Esophagus (tissue), 2 donors: ENCODE data around the gene CISD3. TPM values are rescaled to one million over a fixed set of nuclear protein-coding genes. Genes with fewer than 3 reads are reported as not detected.

Experiments
- H3K27ac ChIP-seq, 2 donors: one replicate each; pipeline ENCODE4 v1.5.1; 2013; ENCODE audit warnings: low read depth in 2 of 2, mild to moderate bottlenecking in 2 of 2, inconsistent platforms in 1 of 2, low read length in 1 of 2, moderate library complexity in 1 of 2
- H3K27me3 ChIP-seq, 2 donors: one replicate each; pipeline ENCODE4 v1.6.1; 2013; ENCODE audit warnings: low read length in 2 of 2, control low read depth in 1 of 2, mild to moderate bottlenecking in 1 of 2; ENCODE audit not compliant: insufficient read depth in 2 of 2, control insufficient read depth in 1 of 2
- H3K36me3 ChIP-seq, 2 donors: one replicate each; pipeline ENCODE4 v1.6.1; 2013; ENCODE audit warnings: low read length in 1 of 2; ENCODE audit not compliant: control insufficient read depth in 2 of 2, insufficient read depth in 2 of 2
- H3K4me1 ChIP-seq, 2 donors: one replicate each; pipeline ENCODE4 v1.6.1; 2013; ENCODE audit warnings: low read length in 1 of 2; ENCODE audit not compliant: control insufficient read depth in 2 of 2, insufficient read depth in 2 of 2
- H3K4me3 ChIP-seq, 2 donors: one replicate each; pipeline ENCODE4 v1.5.1; 2013; ENCODE audit warnings: low read length in 2 of 2, mild to moderate bottlenecking in 2 of 2, low read depth in 1 of 2, moderate library complexity in 1 of 2
- H3K9me3 ChIP-seq, 2 donors: one replicate each; pipeline ENCODE4 v1.6.1; 2013; ENCODE audit warnings: mild to moderate bottlenecking in 2 of 2, low read depth in 1 of 2, low read length in 1 of 2, moderate library complexity in 1 of 2; ENCODE audit not compliant: control insufficient read depth in 2 of 2, insufficient read depth in 1 of 2
- WGBS, 2 donors: extraction: QIAGEN DNeasy Blood & Tissue Kit; methylation state at CpG; one replicate each; pipeline ENCODE4 v1.1.7; 2013; 5-methylcytosine and 5-hydroxymethylcytosine counted together
- polyA plus RNA-seq, 2 donors: library from polyadenylated mRNA; stranded (reverse); fragments of 200-250 nt; gene quantifications; one replicate each; pipeline ENCODE4 v1.2.3, GENCODE V29; 2013
- donor health status: healthy with polysubstance abuse.
- donor health status: Bipolar disorder and iron deficiency.

CISD3 gene
- polyA plus RNA-seq, 2 donors: 14.5 to 28.5 TPM

DNA sequence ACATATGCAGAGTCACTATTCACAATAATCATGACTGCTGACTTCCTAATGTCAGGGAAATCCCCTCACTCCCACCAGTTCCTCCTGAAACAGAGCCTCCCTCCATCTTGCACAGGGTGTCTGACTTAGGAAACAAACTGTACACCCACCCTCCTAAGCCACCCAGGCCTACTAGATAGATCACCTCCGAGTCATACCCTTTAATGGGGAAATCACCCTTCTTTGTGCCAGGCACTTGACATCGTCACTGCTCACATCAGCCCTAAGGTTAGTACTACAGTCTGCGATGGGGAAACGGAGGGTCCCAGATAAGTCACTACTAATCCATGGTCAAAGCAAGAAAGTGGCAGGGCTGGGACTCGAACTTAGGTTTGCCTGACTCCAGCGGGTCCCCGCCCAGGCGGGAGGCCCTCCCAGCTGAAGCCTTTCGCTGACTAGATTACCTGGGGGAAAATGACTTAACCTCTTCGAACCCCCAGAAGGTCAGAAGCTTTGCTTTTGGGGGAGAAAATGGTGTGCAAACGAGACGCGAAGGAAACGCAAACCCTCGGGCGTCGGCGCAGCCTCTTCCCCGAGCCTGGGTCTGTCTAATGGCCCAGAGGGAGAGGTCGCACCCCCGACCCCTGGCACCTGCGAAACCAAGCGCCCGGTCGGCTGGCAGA, 28.5 kb upstream of the CISD3 start:
- no peaks in the 10 kb centered on the region for H3K36me3 ChIP-seq
- peak overlapping the region; percentile 60 to 92 for H3K4me3 ChIP-seq
- no peaks in the 10 kb centered on the region for H3K9me3 ChIP-seq
- no peaks in the 10 kb centered on the region for H3K27me3 ChIP-seq
- H3K4me1 ChIP-seq: peaks cover under 1 to 4% of the 10 kb centered on the region in 2 donors
- H3K27ac ChIP-seq: peak overlapping the region; percentile 97 to 99
- WGBS, 2 donors: 1 to 2% methylated on average over 25 of the region's 25 CpGs

- Histone ChIP-seq H3K36me3 (peaks cover 0 to 2% of the 10 kb centered on the region in 2 donors), H3K27ac (peak overlapping the region; percentile 97 to 99), H3K4me3 (peak overlapping the region; percentile 60 to 92), H3K9me3 (no peaks in the 10 kb centered on the region), H3K4me1 (peaks cover 5 to 10% of the 10 kb centered on the region in 2 donors), H3K27me3 (no peaks in the 10 kb centered on the region)
- WGBS, 2 donors: 0% methylated on average over 65 to 81 of the region's 81 CpGs
These were observed 27.8 kb upstream of the CISD3 start for GRCh38 chr17:38702166-38702915.

DNA sequence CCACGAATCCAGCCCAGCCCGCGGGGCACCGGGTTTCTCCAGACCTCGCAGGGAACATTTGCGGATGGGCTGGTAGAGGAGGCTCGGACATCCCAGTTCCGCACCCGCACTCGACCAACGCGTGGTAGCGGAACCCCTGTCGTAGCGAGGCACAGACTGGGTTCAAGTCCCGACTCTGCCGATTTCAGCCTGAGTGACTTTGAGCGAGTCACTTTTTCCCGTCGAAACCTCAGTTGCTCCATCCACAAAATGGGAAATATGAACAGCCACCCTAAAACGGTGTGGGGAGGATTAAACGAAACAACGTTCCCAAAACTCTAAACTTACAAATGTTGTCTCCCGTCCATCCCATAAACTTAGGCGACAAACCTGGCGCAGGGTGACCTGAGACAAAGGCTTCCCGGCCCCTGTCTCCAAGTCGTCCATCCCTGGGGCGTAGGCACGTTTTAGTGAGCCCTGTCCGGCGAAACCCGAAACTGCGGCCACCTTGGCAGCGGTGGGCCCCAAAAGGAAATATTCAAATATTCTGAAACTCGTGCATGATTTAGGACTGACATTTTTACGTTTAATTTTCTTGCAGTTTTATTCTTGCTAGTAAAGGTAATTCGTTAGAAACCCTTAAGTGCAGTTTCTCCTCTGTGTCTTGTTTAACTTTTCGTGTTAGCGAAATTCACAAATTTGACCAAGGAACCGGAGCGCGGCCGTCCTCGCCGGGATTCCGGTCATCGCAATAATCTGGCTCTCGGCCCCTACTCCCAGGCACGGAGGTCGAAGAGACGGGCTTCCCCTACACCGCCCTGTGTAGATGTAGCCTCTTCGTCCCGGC, 27.0 kb upstream of the CISD3 start:
- H3K27ac ChIP-seq: peak overlapping the region; percentile 97 to 99
- 1% methylated on average over 55 of the region's 55 CpGs for WGBS, 2 donors
- no peaks in the 10 kb centered on the region for H3K27me3 ChIP-seq
- peak overlapping the region; percentile 76 to 92 for H3K4me3 ChIP-seq
- H3K4me1 ChIP-seq: peaks cover 8 to 11% of the 10 kb centered on the region in 2 donors
- H3K36me3 ChIP-seq: peaks cover 0 to 7% of the 10 kb centered on the region in 2 donors
- no peaks in the 10 kb centered on the region for H3K9me3 ChIP-seq

DNA sequence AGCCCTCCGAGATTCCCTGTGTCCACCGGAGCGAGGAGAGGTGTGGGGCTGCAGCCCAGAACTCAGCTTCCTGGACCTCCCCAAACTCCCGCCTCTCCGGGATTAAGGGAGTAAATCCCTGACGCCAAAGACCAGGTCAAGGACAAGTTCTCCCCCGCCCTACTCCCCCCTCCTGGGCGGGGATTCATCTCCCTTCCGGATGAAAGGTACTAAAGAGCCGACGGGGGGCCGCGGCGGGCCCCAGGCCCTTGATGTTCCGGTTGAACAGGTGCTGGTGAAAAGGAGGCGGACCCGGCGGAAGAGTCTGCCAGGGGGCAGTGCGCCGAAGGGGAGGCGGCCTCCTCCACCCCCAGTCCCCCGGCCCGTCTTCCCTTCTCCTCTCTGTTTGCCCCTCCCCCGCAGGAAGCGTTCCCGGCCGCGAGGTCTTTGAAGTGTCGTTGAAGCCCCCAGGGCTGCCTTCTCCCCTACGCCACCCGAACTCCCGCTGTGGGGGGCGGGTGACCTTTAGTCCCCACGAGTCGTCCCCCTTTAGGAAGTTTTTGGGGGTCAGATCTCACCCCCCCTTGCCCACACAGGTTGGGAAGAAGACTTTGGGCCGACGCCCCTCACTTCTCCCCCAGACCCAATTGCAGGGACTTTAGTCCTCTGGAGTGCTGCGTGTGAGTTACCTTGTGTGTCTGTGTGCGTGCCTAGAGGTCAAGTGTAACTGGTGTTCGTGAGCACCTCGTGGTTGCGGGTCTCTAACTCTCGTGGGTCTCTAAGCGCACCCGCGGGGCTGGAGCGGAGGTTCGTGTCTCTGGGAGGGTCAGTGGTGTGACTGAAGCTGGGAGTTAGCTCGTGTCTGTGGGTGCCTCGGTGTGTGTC, 26.2 kb upstream of the CISD3 start:
- peak overlapping the region; percentile 76 to 92 for H3K4me3 ChIP-seq
- H3K9me3 ChIP-seq: no peaks in the 10 kb centered on the region
- no peaks in the 10 kb centered on the region for H3K27me3 ChIP-seq
- peak overlapping the region; percentile 97 to 99 for H3K27ac ChIP-seq
- H3K4me1 ChIP-seq: peaks cover 9 to 11% of the 10 kb centered on the region in 2 donors
- peaks cover 0 to 10% of the 10 kb centered on the region in 2 donors for H3K36me3 ChIP-seq
- WGBS, 2 donors: 0 to 1% methylated on average over 45 to 50 of the region's 50 CpGs

- H3K9me3 ChIP-seq: no peaks in the 10 kb centered on the region
- H3K36me3 ChIP-seq: peaks cover 3 to 17% of the 10 kb centered on the region in 2 donors
- no peaks in the 10 kb centered on the region for H3K27me3 ChIP-seq
- WGBS, 2 donors: 0 to 1% methylated on average over 50 to 100 of the region's 100 CpGs
- H3K4me1 ChIP-seq: peaks cover 10 to 11% of the 10 kb centered on the region in 2 donors
- peak within 1 kb of the TSS; percentile 97 to 99 for H3K27ac ChIP-seq
- peak within 1 kb of the TSS; percentile 76 to 92 for H3K4me3 ChIP-seq
These were observed 25.3 kb upstream of the CISD3 start, which contains the start of gene MLLT6 for GRCh38 chr17:38704606-38705522. MLLT6 (plus strand) TSS chr17:38705273; CDS start chr17:38705633, 360 bp downstream.

DNA sequence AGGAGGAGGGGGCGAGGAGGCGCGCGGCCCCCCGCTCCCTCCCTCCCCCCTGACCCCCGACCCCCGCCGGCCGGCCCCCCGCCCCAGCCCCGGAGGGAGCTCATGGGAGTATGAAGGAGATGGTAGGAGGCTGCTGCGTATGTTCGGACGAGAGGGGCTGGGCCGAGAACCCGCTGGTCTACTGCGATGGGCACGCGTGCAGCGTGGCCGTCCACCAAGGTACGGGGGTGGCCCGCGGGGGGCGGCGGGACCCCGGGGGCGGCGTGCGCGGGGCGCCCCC, 24.7 kb upstream of the CISD3 start:
- Histone ChIP-seq H3K27ac (peak overlapping the region; percentile 97 to 99), H3K4me3 (peak overlapping the region; percentile 71 to 92), H3K4me1 (peaks cover 10 to 11% of the 10 kb centered on the region in 2 donors), H3K27me3 (no peaks in the 10 kb centered on the region), H3K9me3 (no peaks in the 10 kb centered on the region), H3K36me3 (peaks cover 3 to 17% of the 10 kb centered on the region in 2 donors)
- WGBS, 2 donors: 0 to 1% methylated on average over 15 to 26 of the region's 32 CpGs

DNA sequence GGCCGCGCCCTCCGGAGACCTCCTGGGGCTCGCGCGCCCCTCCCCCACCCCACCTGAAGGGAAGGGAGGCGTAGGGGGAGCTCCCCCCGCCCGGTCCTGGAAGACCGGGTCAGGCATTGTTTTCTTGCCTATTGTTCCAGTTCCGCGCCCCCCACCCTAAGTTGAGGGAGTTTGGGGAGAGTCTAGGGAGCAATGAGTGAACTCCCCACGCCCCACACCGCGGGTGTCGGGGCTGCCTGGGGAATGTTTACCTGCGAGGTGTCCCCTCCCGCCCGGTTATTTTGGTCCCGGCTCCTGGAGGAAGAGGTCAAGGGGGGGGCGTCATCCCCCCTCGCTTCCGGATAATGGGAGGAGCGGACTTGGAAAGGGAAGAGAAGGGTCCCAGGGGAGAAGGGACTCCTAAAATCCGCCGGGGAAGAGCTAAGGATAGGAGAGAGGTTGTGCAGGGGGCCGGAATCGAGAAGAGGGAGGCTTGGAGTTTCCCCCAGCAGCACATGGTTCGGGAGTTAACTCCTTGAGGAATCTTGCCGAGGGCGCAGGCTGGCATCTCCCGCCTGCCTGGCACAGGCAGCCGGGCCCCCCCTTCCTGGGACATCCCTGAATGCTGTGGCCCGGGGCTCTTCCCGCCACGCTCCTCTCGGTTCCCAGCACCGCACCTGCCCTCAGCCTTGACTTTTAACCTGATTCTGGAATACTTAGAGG, 24.2 kb upstream of the CISD3 start:
- no peaks in the 10 kb centered on the region for H3K27me3 ChIP-seq
- no peaks in the 10 kb centered on the region for H3K9me3 ChIP-seq
- 1% methylated on average over 29 to 38 of the region's 38 CpGs for WGBS, 2 donors
- peaks cover 3 to 19% of the 10 kb centered on the region in 2 donors for H3K36me3 ChIP-seq
- peak overlapping the region; percentile 71 to 92 for H3K4me3 ChIP-seq
- peaks cover 10% of the 10 kb centered on the region in 2 donors for H3K4me1 ChIP-seq
- peak overlapping the region; percentile 97 to 99 for H3K27ac ChIP-seq
